ENCODE data around the gene GTSE1. TPM values are rescaled to one million over a fixed set of nuclear protein-coding genes. Genes with fewer than 3 reads are reported as not detected.

The GTSE1 gene
- total RNA-seq, 4 donors from 2014 or later: 0.13 to 0.20 (median 0.19) TPM; not detected in 1

GRCh38 chr22:46373159-46373558 lies 76.5 kb downstream of the GTSE1 start:
- Histone ChIP-seq H3K27me3 (peaks cover 19% of the 10 kb centered on the region), H3K4me1 (no peaks in the 10 kb centered on the region), H3K4me3 (no peak overlapping the region), H3K27ac (no peak overlapping the region), H3K9me3 (peaks cover 0 to 19% (median 0%) of the 10 kb centered on the region in 3 donors), H3K36me3 (no peaks in the 10 kb centered on the region)
- TF ChIP-seq POLR2A (IDR thresholded peaks at IDR 0.05): no peak
- no peak for TF ChIP-seq EP300 (IDR thresholded peaks at IDR 0.05)
- TF ChIP-seq POLR2AphosphoS5 (IDR thresholded peaks at IDR 0.05): no peak
- no peak for TF ChIP-seq CTCF (IDR thresholded peaks at IDR 0.05)
- WGBS, 2 donors (ENCODE audit: low coverage in 1 of 2): 17% methylated on average over 1 of the region's 8 CpGs; no CpG with 5 or more reads in 1 of the 2 donors
- ATAC-seq: no peak

- Histone ChIP-seq H3K27ac (no peak overlapping the region), H3K4me3 (no peak overlapping the region), H3K9me3 (peaks cover 0 to 19% (median 0%) of the 10 kb centered on the region in 3 donors), H3K4me1 (no peaks in the 10 kb centered on the region), H3K36me3 (no peaks in the 10 kb centered on the region), H3K27me3 (peaks cover 18% of the 10 kb centered on the region)
- 68 to 71% methylated on average over 4 to 7 of the region's 31 CpGs for WGBS, 2 donors (ENCODE audit: low coverage in 1 of 2)
- no peak for ATAC-seq
- no peak for TF ChIP-seq CTCF (IDR thresholded peaks at IDR 0.05)
- TF ChIP-seq POLR2AphosphoS5 (IDR thresholded peaks at IDR 0.05): no peak
- no peak for TF ChIP-seq EP300 (IDR thresholded peaks at IDR 0.05)
- TF ChIP-seq POLR2A (IDR thresholded peaks at IDR 0.05): no peak
Observed at GRCh38 chr22:46373921-46374662, 77.4 kb downstream of the GTSE1 start.

GRCh38 chr22:46374663-46375474 lies 78.2 kb downstream of the GTSE1 start:
- H3K36me3 ChIP-seq: no peaks in the 10 kb centered on the region
- no peak for TF ChIP-seq POLR2A (IDR thresholded peaks at IDR 0.05)
- TF ChIP-seq CTCF (IDR thresholded peaks at IDR 0.05): no peak
- ATAC-seq: no peak
- H3K9me3 ChIP-seq: peaks cover 0 to 19% (median 0%) of the 10 kb centered on the region in 3 donors
- peaks cover 18% of the 10 kb centered on the region for H3K27me3 ChIP-seq
- 92 to 98% methylated on average over 10 to 13 of the region's 38 CpGs for WGBS, 2 donors (ENCODE audit: low coverage in 1 of 2)
- no peak overlapping the region for H3K27ac ChIP-seq
- H3K4me1 ChIP-seq: no peaks in the 10 kb centered on the region
- no peak overlapping the region for H3K4me3 ChIP-seq

GRCh38 chr22:46376111-46376510 lies 79.4 kb downstream of the GTSE1 start:
- WGBS, 2 donors (ENCODE audit: low coverage in 1 of 2): 96 to 100% methylated on average over 3 of the region's 3 CpGs
- no peak for ATAC-seq
- Histone ChIP-seq H3K4me3 (no peak overlapping the region), H3K9me3 (peaks cover 0 to 19% (median 0%) of the 10 kb centered on the region in 3 donors), H3K27me3 (peaks cover 18% of the 10 kb centered on the region), H3K27ac (no peak overlapping the region), H3K4me1 (no peaks in the 10 kb centered on the region), H3K36me3 (no peaks in the 10 kb centered on the region)
- TF ChIP-seq POLR2AphosphoS5 (IDR thresholded peaks at IDR 0.05) (no peak), CTCF (IDR thresholded peaks at IDR 0.05) (no peak), POLR2A (IDR thresholded peaks at IDR 0.05) (no peak), EP300 (IDR thresholded peaks at IDR 0.05) (no peak)

Measured in gastroesophageal sphincter (tissue), 4 donors.